ENCODE measurements around the gene RPS23. TPM values are rescaled to one million over a fixed set of nuclear protein-coding genes. Genes with fewer than 3 reads are reported as not detected.

The RPS23 gene
- total RNA-seq, 1 experiment from 2014 or later: 2,206 TPM

- no peak overlapping the region for H3K9ac ChIP-seq (ENCODE audit: low read length)
- no TSS peak for BruUV-seq (replicated peaks)
- no peaks in the 10 kb centered on the region for H3K27me3 ChIP-seq (ENCODE audit: insufficient read depth, low read length)
- ATAC-seq: no peak
- TF ChIP-seq CTCF (IDR thresholded peaks at IDR 0.05 in 2 of 3, conservative IDR thresholded peaks at IDR 0.05 in 1 of 3; ENCODE audit: borderline replicate concordance in 1 of 3, insufficient read depth in 1 of 3, low read depth in 2 of 3, low read length in 2 of 3): no peak
- TF ChIP-seq ZFX (IDR thresholded peaks at IDR 0.05): no peak
- no peak for TF ChIP-seq CBX3 (IDR thresholded peaks at IDR 0.05; ENCODE audit: low read depth)
- no peak for TF ChIP-seq ELF1 (IDR thresholded peaks at IDR 0.05; ENCODE audit: borderline replicate concordance, low read depth)
- TF ChIP-seq ZNF274 (IDR thresholded peaks at IDR 0.05; ENCODE audit: low read depth, low read length): no peak
- no peak for TF ChIP-seq RAD21 (IDR thresholded peaks at IDR 0.05; ENCODE audit: low read depth)
- TF ChIP-seq EGR1 (IDR thresholded peaks at IDR 0.05; ENCODE audit: low read depth): no peak
- no peak for TF ChIP-seq JUND (IDR thresholded peaks at IDR 0.05)
- TF ChIP-seq SP1 (IDR thresholded peaks at IDR 0.05; ENCODE audit: low read depth): no peak
- H3K9me2 ChIP-seq (ENCODE audit: insufficient read depth): no peaks in the 10 kb centered on the region
- ChIA-PET RAD21 (ENCODE audit: low non-redundant PET in 1 of 2, low total read pairs in 2 of 2, uncharacterized antibody in 2 of 2, unreplicated experiment in 2 of 2) (no interaction called here), POLR2A (no interaction called here), CTCF (no interaction called here)
- H3K4me1 ChIP-seq (ENCODE audit: control insufficient read depth in 1 of 2, insufficient read depth in 2 of 2, low read length in 2 of 2): no peaks in the 10 kb centered on the region
- intact Hi-C loops (cut with micrococcal nuclease): no loop called here
- no peak overlapping the region for H3K27ac ChIP-seq (ENCODE audit: low read depth, low read length)
- H3K79me2 ChIP-seq (ENCODE audit: insufficient read depth, low read length): no peaks in the 10 kb centered on the region
- no peak overlapping the region for H2AFZ ChIP-seq (ENCODE audit: low read depth, low read length, poor library complexity, severe bottlenecking)
- H4K20me1 ChIP-seq (ENCODE audit: insufficient read depth): no peaks in the 10 kb centered on the region
- H3K9me3 ChIP-seq (ENCODE audit: control insufficient read depth in 1 of 2, insufficient read depth in 1 of 2, low read depth in 1 of 2, low read length in 2 of 2): peaks cover 0 to 4% of the 10 kb centered on the region in 2 experiments; a peak in 1 of 4 replicates
- DNase-seq (ENCODE audit: low read depth, low spot score): no peak
- no peak overlapping the region for H3K4me2 ChIP-seq (ENCODE audit: low read length)
- H3K4me3 ChIP-seq (replicated peaks in 1 of 2; ENCODE audit: low read depth in 1 of 2, low read length in 2 of 2): no peak overlapping the region
- H3K36me3 ChIP-seq (ENCODE audit: control insufficient read depth in 1 of 2, insufficient read depth in 2 of 2, low read length in 2 of 2): no peaks in the 10 kb centered on the region
Measured at GRCh38 chr5:82325996-82326395, 47.8 kb upstream of the RPS23 start.

GRCh38 chr5:82325155-82325554 lies 47.0 kb upstream of the RPS23 start:
- no peaks in the 10 kb centered on the region for H3K36me3 ChIP-seq (ENCODE audit: control insufficient read depth in 1 of 2, insufficient read depth in 2 of 2, low read length in 2 of 2)
- H3K4me3 ChIP-seq (replicated peaks in 1 of 2; ENCODE audit: low read depth in 1 of 2, low read length in 2 of 2): no peak overlapping the region
- no peaks in the 10 kb centered on the region for H3K9me2 ChIP-seq (ENCODE audit: insufficient read depth)
- H3K79me2 ChIP-seq (ENCODE audit: insufficient read depth, low read length): no peaks in the 10 kb centered on the region
- no peak overlapping the region for H3K27ac ChIP-seq (ENCODE audit: low read depth, low read length)
- no peaks in the 10 kb centered on the region for H3K27me3 ChIP-seq (ENCODE audit: insufficient read depth, low read length)
- ChIA-PET CTCF (no interaction called here), RAD21 (ENCODE audit: low non-redundant PET in 1 of 2, low total read pairs in 2 of 2, uncharacterized antibody in 2 of 2, unreplicated experiment in 2 of 2) (no interaction called here), POLR2A (no interaction called here)
- H3K9ac ChIP-seq (ENCODE audit: low read length): no peak overlapping the region
- H2AFZ ChIP-seq (ENCODE audit: low read depth, low read length, poor library complexity, severe bottlenecking): no peak overlapping the region
- intact Hi-C loops (cut with micrococcal nuclease): no loop called here
- no peaks in the 10 kb centered on the region; a peak in 1 of 4 replicates for H3K4me1 ChIP-seq (ENCODE audit: control insufficient read depth in 1 of 2, insufficient read depth in 2 of 2, low read length in 2 of 2)
- H4K20me1 ChIP-seq (ENCODE audit: insufficient read depth): no peaks in the 10 kb centered on the region
- DNase-seq (ENCODE audit: low read depth, low spot score) (no peak), ATAC-seq (no peak)
- BruUV-seq (replicated peaks): no TSS peak
- no peak overlapping the region for H3K4me2 ChIP-seq (ENCODE audit: low read length)
- TF ChIP-seq EZH2 (IDR thresholded peaks at IDR 0.05) (no peak), ELF1 (IDR thresholded peaks at IDR 0.05; ENCODE audit: borderline replicate concordance, low read depth) (no peak), TCF7L2 (IDR thresholded peaks at IDR 0.05; ENCODE audit: borderline replicate concordance, extremely low read depth, insufficient read depth, insufficient read length) (no peak), ATF3 (IDR thresholded peaks at IDR 0.05) (no peak), SIN3A (IDR thresholded peaks at IDR 0.05; ENCODE audit: low read depth) (no peak), FOSL1 (IDR thresholded peaks at IDR 0.05; ENCODE audit: low read depth) (no peak), REST (IDR thresholded peaks at IDR 0.05; ENCODE audit: low read depth) (no peak)
- H3K9me3 ChIP-seq (ENCODE audit: control insufficient read depth in 1 of 2, insufficient read depth in 1 of 2, low read depth in 1 of 2, low read length in 2 of 2): peaks cover 0 to 4% of the 10 kb centered on the region in 2 experiments; a peak in 1 of 4 replicates
